Thoracic aorta (tissue), 2 donors: ENCODE data around the gene ZBED4. TPM values are rescaled to one million over a fixed set of nuclear protein-coding genes. Genes with fewer than 3 reads are reported as not detected.

Source experiments
- ATAC-seq: fragments of 150-250 bp; one replicate; pipeline ENCODE4 v1.8.0; 2017; ENCODE audit warnings: low read depth; ENCODE audit not compliant: insufficient number of reproducible peaks, low FRiP score
- DNase-seq: peaks from one replicate; pipeline ENCODE4 v3.0.0-alpha.2; 2020; ENCODE audit warnings: low spot score
- H3K27ac ChIP-seq, 2 donors: fragments of 200-600 bp; sonication (generic); 1 replicate in 1 of 2; 2 replicates in 1 of 2; pipeline ENCODE4 v1.5.1; 2016; ENCODE audit warnings: mild to moderate bottlenecking in 2 of 2, moderate library complexity in 2 of 2
- H3K27me3 ChIP-seq: fragments of 200-600 bp; sonication (generic); replicated peaks from 2 replicates; pipeline ENCODE4 v1.6.0; 2016; ENCODE audit warnings: mild to moderate bottlenecking; ENCODE audit not compliant: insufficient read depth
- H3K36me3 ChIP-seq: fragments of 200-600 bp; sonication (generic); one replicate; pipeline ENCODE4 v1.5.1; 2016
- H3K4me1 ChIP-seq, 2 donors: fragments of 200-600 bp; sonication (generic); 1 replicate in 1 of 2; 2 replicates in 1 of 2; pipeline versions ENCODE4 v1.5.1 to v1.6.0; 2016; ENCODE audit warnings: low read depth in 2 of 2, mild to moderate bottlenecking in 1 of 2; ENCODE audit not compliant: control insufficient read depth in 1 of 2
- H3K4me3 ChIP-seq: fragments of 200-600 bp; sonication (generic); 2 replicates; pipeline ENCODE4 v1.5.1; 2016; ENCODE audit warnings: mild to moderate bottlenecking
- H3K9me3 ChIP-seq: fragments of 200-600 bp; sonication (generic); 2 replicates; pipeline ENCODE4 v1.5.1; 2016
- CTCF ChIP-seq: fragments of 200-600 bp; sonication (generic); IDR thresholded peaks from one replicate; pipeline ENCODE4 v1.5.1; 2019; ENCODE audit warnings: antibody characterized with exemption
- total RNA-seq, 2 donors: library from RNA; depleted of rRNA; stranded (reverse); fragments of >200 nt; gene quantifications; one replicate each; pipeline versions ENCODE4 v1.1.0 to v1.2.3, GENCODE V29; 2016

ZBED4 gene
- total RNA-seq, 2 donors from 2014 or later: 9.2 to 15.1 TPM

GRCh38 chr22:49936018-49936972 lies 82.7 kb downstream of the ZBED4 start:
- H3K27me3 ChIP-seq: no peaks in the 10 kb centered on the region
- peak; percentile 80 for DNase-seq
- H3K4me3 ChIP-seq: peak overlapping the region; percentile 75
- ATAC-seq: peak; percentile 66
- peak overlapping the region; percentile 63 to 74 for H3K27ac ChIP-seq
- no peaks in the 10 kb centered on the region for H3K9me3 ChIP-seq
- H3K36me3 ChIP-seq: no peaks in the 10 kb centered on the region
- TF ChIP-seq CTCF: no peak
- peaks cover 30 to 45% of the 10 kb centered on the region in 2 donors for H3K4me1 ChIP-seq

- peak overlapping the region; percentile 75 for H3K4me3 ChIP-seq
- DNase-seq (no peak), ATAC-seq (no peak)
- peak overlapping the region; percentile 63 to 74 for H3K27ac ChIP-seq
- H3K9me3 ChIP-seq: no peaks in the 10 kb centered on the region
- H3K4me1 ChIP-seq: peaks cover 30 to 41% of the 10 kb centered on the region in 2 donors
- no peaks in the 10 kb centered on the region for H3K27me3 ChIP-seq
- no peaks in the 10 kb centered on the region for H3K36me3 ChIP-seq
- TF ChIP-seq CTCF: no peak
Measured at GRCh38 chr22:49936973-49937757, 83.5 kb downstream of the ZBED4 start.

- no peak overlapping the region for H3K4me3 ChIP-seq
- peaks cover 30 to 37% of the 10 kb centered on the region in 2 donors for H3K4me1 ChIP-seq
- peak overlapping the region; percentile 63 to 74 for H3K27ac ChIP-seq
- no peaks in the 10 kb centered on the region for H3K36me3 ChIP-seq
- no peak for TF ChIP-seq CTCF
- no peaks in the 10 kb centered on the region for H3K9me3 ChIP-seq
- ATAC-seq: no peak
- DNase-seq: no peak
- H3K27me3 ChIP-seq: no peaks in the 10 kb centered on the region
Measured at GRCh38 chr22:49937758-49938564, 84.3 kb downstream of the ZBED4 start.

GRCh38 chr22:49938565-49939136 lies 85.0 kb downstream of the ZBED4 start:
- no peak overlapping the region for H3K27ac ChIP-seq
- H3K4me1 ChIP-seq: peaks cover 28 to 30% of the 10 kb centered on the region in 2 donors
- no peak for TF ChIP-seq CTCF
- ATAC-seq: no peak
- no peak for DNase-seq
- no peak overlapping the region for H3K4me3 ChIP-seq
- H3K9me3 ChIP-seq: no peaks in the 10 kb centered on the region
- H3K36me3 ChIP-seq: no peaks in the 10 kb centered on the region
- no peaks in the 10 kb centered on the region for H3K27me3 ChIP-seq

Other genes starting within 250 kb of the ZBED4 start
- 10 to 100 TPM; 32.1 to 61.5 TPM for gene BRD1, start 26.0 kb upstream of the ZBED4 start, total RNA-seq
- gene ALG12, start 64.6 kb downstream of the ZBED4 start, total RNA-seq: 10 to 100 TPM; 17.4 to 30.1 TPM
- 10 to 100 TPM; 46.1 to 60.1 TPM for gene CRELD2, start 64.8 kb downstream of the ZBED4 start, total RNA-seq
- gene PIM3, start 106.9 kb downstream of the ZBED4 start, total RNA-seq: 100 to 1,000 TPM in 1 of 2 donors, 10 to 100 TPM in 1; 54.0 to 112 TPM
- gene IL17REL, start 158.9 kb downstream of the ZBED4 start, total RNA-seq: not detected
- not detected for gene TTLL8, start 204.5 kb downstream of the ZBED4 start, total RNA-seq
- 1 to 10 TPM; 1.6 to 4.3 TPM for gene MLC1, start 231.6 kb downstream of the ZBED4 start, total RNA-seq
- gene MOV10L1, start 236.2 kb downstream of the ZBED4 start, total RNA-seq: 1 to 10 TPM; 4.6 to 7.4 TPM